ENCODE results near the gene DTNBP1. TPM values are rescaled to one million over a fixed set of nuclear protein-coding genes. Genes with fewer than 3 reads are reported as not detected.

The DTNBP1 gene
- total RNA-seq, 1 donor, result 2.2 TPM

GRCh38 chr6:15678514-15678913 is 15.7 kb upstream of the DTNBP1 start:
- no peak for TF ChIP-seq CTCF (IDR thresholded peaks at IDR 0.05; ENCODE audit: insufficient read depth, low read depth, low read length)
- no peak overlapping the region for H3K4me3 ChIP-seq (ENCODE audit: low read depth, low read length)
- no peak for DNase-seq (ENCODE audit: low read depth)

GRCh38 chr6:15677822-15678221 is 15.0 kb upstream of the DTNBP1 start:
- no peak for DNase-seq (ENCODE audit: low read depth)
- TF ChIP-seq CTCF (IDR thresholded peaks at IDR 0.05; ENCODE audit: insufficient read depth, low read depth, low read length), result no peak

GRCh38 chr6:15675536-15676220 is 12.8 kb upstream of the DTNBP1 start:
- no peak overlapping the region for H3K4me3 ChIP-seq (ENCODE audit: low read depth, low read length)
- no peak for DNase-seq (ENCODE audit: low read depth)
- TF ChIP-seq CTCF (IDR thresholded peaks at IDR 0.05; ENCODE audit: insufficient read depth, low read depth, low read length), result no peak

More at GRCh38 chr6:15677822-15678221, 15.0 kb upstream of the DTNBP1 start:
- H3K4me3 ChIP-seq (ENCODE audit: low read depth, low read length), result no peak overlapping the region

GRCh38 chr6:15674690-15675386 is 12.0 kb upstream of the DTNBP1 start:
- H3K4me3 ChIP-seq (ENCODE audit: low read depth, low read length), result no peak overlapping the region
- TF ChIP-seq CTCF (IDR thresholded peaks at IDR 0.05; ENCODE audit: insufficient read depth, low read depth, low read length), result no peak
- DNase-seq (ENCODE audit: low read depth), result no peak

- no peak for DNase-seq (ENCODE audit: low read depth)
- no peak for TF ChIP-seq CTCF (IDR thresholded peaks at IDR 0.05; ENCODE audit: insufficient read depth, low read depth, low read length)
Observed at GRCh38 chr6:15673666-15674065, 10.8 kb upstream of the DTNBP1 start.

GRCh38 chr6:15672818-15673217 is 10.0 kb upstream of the DTNBP1 start:
- no peak for TF ChIP-seq CTCF (IDR thresholded peaks at IDR 0.05; ENCODE audit: insufficient read depth, low read depth, low read length)
- no peak for DNase-seq (ENCODE audit: low read depth)
- H3K4me3 ChIP-seq (ENCODE audit: low read depth, low read length), result no peak overlapping the region

More at GRCh38 chr6:15673666-15674065, 10.8 kb upstream of the DTNBP1 start:
- no peak overlapping the region for H3K4me3 ChIP-seq (ENCODE audit: low read depth, low read length)
